DND-41 (cell line): ENCODE results near the gene FUBP1.
"Not testable (repeated sequence)": the region's sequence is repeated elsewhere in the genome, so short reads cannot be mapped to it uniquely, and the experiment has no call there.

Experiments used
- ATAC-seq: fragments of 200-7000 bp; cut with Tn5 transposase; 3 replicates; pipeline ENCODE4 v1.9.1; 2021; ENCODE audit warnings: low read depth; ENCODE audit not compliant: insufficient read depth
- DNase-seq: peaks from one replicate; pipeline ENCODE4 v3.0.0-alpha.2; 2020
- H2AFZ ChIP-seq: 2 replicates; pipeline ENCODE4 v1.6.0; 2012; ENCODE audit warnings: low read depth, low read length
- H3K27ac ChIP-seq: 2 replicates; pipeline ENCODE4 v1.5.1; 2012; ENCODE audit warnings: low read length, inconsistent platforms
- H3K27me3 ChIP-seq: fragments of 200-600 bp; sonication (generic); 2 replicates; pipeline ENCODE4 v1.6.0; 2012; ENCODE audit warnings: low read length, mild to moderate bottlenecking, inconsistent platforms; ENCODE audit not compliant: insufficient read depth, poor library complexity
- H3K36me3 ChIP-seq: 2 replicates; pipeline ENCODE4 v1.5.1; 2012; ENCODE audit warnings: low read length, inconsistent platforms; ENCODE audit not compliant: insufficient read depth
- H3K4me1 ChIP-seq: 2 replicates; pipeline ENCODE4 v1.5.1; 2012; ENCODE audit warnings: mild to moderate bottlenecking, low read length; ENCODE audit not compliant: insufficient read depth
- H3K4me2 ChIP-seq: 2 replicates; pipeline ENCODE4 v1.6.0; 2012; ENCODE audit warnings: mild to moderate bottlenecking, moderate library complexity, low read length, inconsistent platforms; ENCODE audit not compliant: insufficient read depth
- H3K4me3 ChIP-seq, 2 experiments: fragments of 200-600 bp in 1 of 2; shearing (Covaris generic) in 1 of 2; 2 replicates each; pipeline ENCODE4 v1.5.1; 2012 to 2016; ENCODE audit warnings: inconsistent platforms in 2 of 2, low read length in 2 of 2, mild to moderate bottlenecking in 2 of 2, low read depth in 1 of 2, moderate library complexity in 1 of 2
- H3K79me2 ChIP-seq: 2 replicates; pipeline ENCODE4 v1.6.0; 2012; ENCODE audit warnings: low read length, inconsistent platforms; ENCODE audit not compliant: insufficient read depth
- H3K9ac ChIP-seq: 2 replicates; pipeline ENCODE4 v1.6.0; 2012; ENCODE audit warnings: low read depth, mild to moderate bottlenecking, inconsistent platforms, low read length, moderate library complexity
- H3K9me3 ChIP-seq: 2 replicates; pipeline ENCODE4 v1.5.1; 2012; ENCODE audit warnings: low read length, moderate library complexity, mild to moderate bottlenecking, inconsistent platforms; ENCODE audit not compliant: insufficient read depth, severe bottlenecking
- H4K20me1 ChIP-seq: 2 replicates; pipeline ENCODE4 v1.6.0; 2012; ENCODE audit warnings: low read length; ENCODE audit not compliant: insufficient read depth
- CTCF ChIP-seq: IDR thresholded peaks from 2 replicates; pipeline ENCODE4 v1.5.1; 2012; ENCODE audit warnings: borderline replicate concordance, low read length, moderate library complexity, mild to moderate bottlenecking; ENCODE audit not compliant: poor library complexity, severe bottlenecking; ENCODE audit errors: extremely low read depth
- EZH2 ChIP-seq: IDR thresholded peaks from 3 replicates; pipeline ENCODE4 v1.6.1; 2012; ENCODE audit warnings: borderline replicate concordance, low read depth, mild to moderate bottlenecking, moderate library complexity, low read length, inconsistent platforms; ENCODE audit not compliant: severe bottlenecking

The FUBP1 gene

GRCh38 chr1:77986810-77987209, 7.9 kb upstream of the FUBP1 start:
- Histone ChIP-seq H3K9me3 (no peaks in the 10 kb centered on the region), H3K9ac (no peak overlapping the region), H3K36me3 (no peaks in the 10 kb centered on the region; the same call in 1 of the 2 replicates), H3K4me3 (no peak overlapping the region), H3K27me3 (no peaks in the 10 kb centered on the region), H3K79me2 (peaks cover 58% of the 10 kb centered on the region), H4K20me1 (0 out of 2 replicates have a peak, but pooled peaks cover 2% of the 10 kb centered on the region), H3K4me2 (no peak overlapping the region), H2AFZ (no peak overlapping the region), H3K4me1 (no peaks in the 10 kb centered on the region), H3K27ac (no peak overlapping the region)
- ATAC-seq (no peak), DNase-seq (no peak)
- no peak for TF ChIP-seq EZH2

- H3K4me2 ChIP-seq, result no peak overlapping the region
- H3K27ac ChIP-seq, result no peak overlapping the region
- H3K36me3 ChIP-seq, result peaks cover 3% of the 10 kb centered on the region; the same call in 1 of the 2 replicates
- H3K9ac ChIP-seq, result no peak overlapping the region
- no peak overlapping the region for H3K4me3 ChIP-seq
- no peak overlapping the region for H2AFZ ChIP-seq
- H3K9me3 ChIP-seq, result no peaks in the 10 kb centered on the region
- no peaks in the 10 kb centered on the region for H4K20me1 ChIP-seq
- ATAC-seq (no peak), DNase-seq (no peak)
- peaks cover 17% of the 10 kb centered on the region for H3K4me1 ChIP-seq
- no peaks in the 10 kb centered on the region for H3K27me3 ChIP-seq
- peaks cover 68% of the 10 kb centered on the region for H3K79me2 ChIP-seq
- TF ChIP-seq CTCF (no peak), EZH2 (no peak)
Measured at GRCh38 chr1:77984629-77985028, 5.8 kb upstream of the FUBP1 start.

- H2AFZ ChIP-seq, result no peak overlapping the region
- no peak for ATAC-seq
- no peak overlapping the region for H3K4me2 ChIP-seq
- H3K4me3 ChIP-seq, result no peak overlapping the region
- H3K27me3 ChIP-seq, result no peaks in the 10 kb centered on the region
- no peak overlapping the region for H3K9ac ChIP-seq
- no peaks in the 10 kb centered on the region for H3K9me3 ChIP-seq
- H3K36me3 ChIP-seq, result peaks cover 3% of the 10 kb centered on the region; the same call in 1 of the 2 replicates
- peaks cover 17% of the 10 kb centered on the region for H3K4me1 ChIP-seq
- TF ChIP-seq CTCF, result no peak
- TF ChIP-seq EZH2, result no peak
- no peaks in the 10 kb centered on the region for H4K20me1 ChIP-seq
- H3K27ac ChIP-seq, result no peak overlapping the region
- DNase-seq, result no peak
- H3K79me2 ChIP-seq, result peaks cover 72% of the 10 kb centered on the region
Measured at GRCh38 chr1:77983997-77984355, 5.1 kb upstream of the FUBP1 start.

GRCh38 chr1:77983352-77983996, 4.6 kb upstream of the FUBP1 start:
- H4K20me1 ChIP-seq, H3K27ac ChIP-seq, H3K4me2 ChIP-seq, H3K4me3 ChIP-seq, DNase-seq, H3K27me3 ChIP-seq, H2AFZ ChIP-seq, ATAC-seq, H3K9me3 ChIP-seq, H3K36me3 ChIP-seq, H3K9ac ChIP-seq: not testable (repeated sequence)
- peaks cover 72% of the 10 kb centered on the region for H3K79me2 ChIP-seq
- H3K4me1 ChIP-seq, result peaks cover 17% of the 10 kb centered on the region
